K562 (cell line): ENCODE measurements around the gene HAS3. TPM values are rescaled to one million over a fixed set of nuclear protein-coding genes. Genes with fewer than 3 reads are reported as not detected.

Source experiments
- EP400 ChIP-seq: fragments of 450-650 bp; IDR thresholded peaks from 2 replicates; pipeline ENCODE4 v1.6.1; 2017; ENCODE audit warnings: antibody characterized with exemption, mild to moderate bottlenecking, moderate library complexity
- FOXK2 ChIP-seq, 2 experiments: fragments of 450-650 bp; IDR thresholded peaks in 1 of 2; conservative IDR thresholded peaks in 1 of 2; 2 replicates each; pipeline ENCODE4 v1.6.1; 2016; ENCODE audit warnings: low read depth in 2 of 2, mild to moderate bottlenecking in 1 of 2
- KAT2B ChIP-seq: IDR thresholded peaks from one replicate; pipeline ENCODE4 v1.6.1; 2012; ENCODE audit warnings: low read depth, mild to moderate bottlenecking, control low read depth, inconsistent platforms, low read length, moderate library complexity
- NFE2L1 ChIP-seq: fragments of 450-650 bp; IDR thresholded peaks from 2 replicates; pipeline ENCODE4 v1.6.1; 2016; ENCODE audit warnings: missing genetic modification characterization, low read depth, mild to moderate bottlenecking, missing compliant biosample characterization, moderate library complexity, borderline replicate concordance
- NR0B1 ChIP-seq: fragments of 450-650 bp; IDR thresholded peaks from one replicate; pipeline ENCODE4 v1.6.1; 2018; ENCODE audit warnings: mild to moderate bottlenecking, moderate library complexity; ENCODE audit not compliant: partially characterized antibody
- REST ChIP-seq, 2 experiments: fragments of 450-650 bp; formaldehyde crosslinking in 1 of 2; IDR thresholded peaks; 2 replicates each; pipeline versions ENCODE4 v1.4.0 to v1.6.1; 2014 to 2020; ENCODE audit warnings: mild to moderate bottlenecking in 2 of 2, borderline replicate concordance in 1 of 2, low read depth in 1 of 2
- USF2 ChIP-seq: sonication (generic); formaldehyde crosslinking; IDR thresholded peaks from 2 replicates; pipeline ENCODE4 v1.5.0; 2020; ENCODE audit warnings: missing genetic modification reagents
- ZBED1 ChIP-seq: IDR thresholded peaks from 2 replicates; pipeline ENCODE4 v1.6.1; 2014
- ZNF174 ChIP-seq: fragments of 250-450 bp; sonication (Bioruptor Pico); IDR thresholded peaks from 2 replicates; pipeline ENCODE4 v1.4.0; 2020; ENCODE audit warnings: mild to moderate bottlenecking
- ZNF282 ChIP-seq: sonication (generic); formaldehyde crosslinking; IDR thresholded peaks from 2 replicates; pipeline ENCODE4 v1.8.1; 2023; ENCODE audit warnings: missing genetic modification reagents
- polyA plus RNA-seq, 8 experiments: library from polyadenylated mRNA; depleted of rRNA in 4 of 8; stranded (reverse) in 5 of 8; unstranded in 3 of 8; fragments of >200 nt; fragmentation: Nextera tagmentation in 2 of 8; fragmentation: Illumina TruSeq in 1 of 8; extraction: Ambion mirVana in 2 of 8; extraction: Trizol in 1 of 8; gene quantifications; 2 replicates each; pipeline versions ENCODE4 v1.2.1 to v1.2.3, GENCODE V29; 2011 to 2014; ENCODE audit warnings: inconsistent platforms in 1 of 8, missing spikeins in 1 of 8
- total RNA-seq, 7 experiments: library from RNA; depleted of rRNA in 6 of 7; stranded (reverse); fragments of >200 nt in 6 of 7; fragmentation: Illumina TruSeq in 2 of 7; extraction: Trizol in 2 of 7; gene quantifications; 2 replicates each; pipeline versions ENCODE4 v1.2.1 to v1.2.3, GENCODE V29; 2011 to 2021; ENCODE audit warnings: low replicate concordance in 1 of 7
- TF ChIP-seq, protein P1 (sequence below), 3 experiments: fragments of 200-800 bp in 1 of 3; fragments of 250-450 bp in 1 of 3; fragments of 450-650 bp in 1 of 3; sonication (Bioruptor Pico) in 1 of 3; sonication (Bioruptor generic) in 1 of 3; formaldehyde crosslinking in 1 of 3; IDR thresholded peaks; 2 replicates each; pipeline versions ENCODE4 v1.6.1 to v1.8.0; 2016 to 2022; ENCODE audit warnings: mild to moderate bottlenecking in 2 of 3, missing genetic modification characterization in 2 of 3, missing compliant biosample characterization in 1 of 3, moderate library complexity in 1 of 3

HAS3 gene
- total and polyA plus RNA-seq, 9 of the 15 experiments (the other 6 are each of a cell fraction or from before 2014, with no cell fraction given) = 0.04 to 0.33 (median 0.13) TPM; not detected in 1

DNA sequence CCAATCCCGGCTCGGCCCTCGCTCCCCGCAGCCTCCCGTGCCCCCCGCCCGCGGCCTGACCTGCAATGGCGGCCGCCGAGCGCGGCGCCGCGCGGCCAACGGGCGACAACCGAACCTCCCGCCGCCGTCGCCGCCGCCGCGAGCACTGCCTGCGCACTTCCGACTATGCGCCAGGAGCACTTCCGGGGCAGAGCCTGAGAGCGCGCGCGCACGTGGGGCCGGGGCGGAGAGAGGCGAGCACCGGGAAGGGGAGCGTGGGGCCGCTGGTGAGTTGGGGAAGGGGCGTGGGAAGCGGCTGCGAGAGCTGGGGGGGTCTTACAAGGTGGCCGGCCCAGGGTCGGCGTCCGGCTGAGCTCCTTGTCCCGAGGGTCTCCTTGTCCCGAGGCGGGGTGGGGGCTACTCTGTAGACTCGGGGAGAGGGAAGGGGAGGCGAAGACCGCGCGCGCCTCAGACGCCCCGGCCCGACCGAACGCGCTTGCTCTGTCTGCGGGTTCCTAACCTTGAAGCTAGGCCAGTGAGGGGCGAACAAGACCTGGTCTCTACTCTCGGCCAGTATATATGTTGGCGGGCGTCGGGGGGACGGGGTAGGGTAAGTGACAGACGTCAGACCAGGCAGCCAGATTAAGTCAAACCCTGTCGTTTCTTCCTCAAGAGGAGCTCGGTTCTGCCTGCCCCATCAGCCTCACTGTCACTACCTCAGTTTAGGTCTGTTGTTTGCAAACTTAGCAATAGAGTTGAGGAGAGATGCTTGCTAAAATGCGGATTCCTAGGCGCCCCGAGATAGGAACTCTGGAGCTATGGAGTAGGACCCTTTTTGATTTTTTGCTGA, 27.2 kb downstream of the HAS3 start, which contains the start of the genes CHTF8 and UTP4 (continued):
- no peak for TF ChIP-seq NR0B1
- 0 out of 4 replicates have a peak, but pooled peaks of 1 of the 2 experiments have one; percentile 14 for TF ChIP-seq FOXK2 (conservative IDR thresholded peaks at IDR 0.05 in 1 of 2, IDR thresholded peaks at IDR 0.05 in 1 of 2; ENCODE audit: low read depth in 2 of 2)
- no peak for TF ChIP-seq KAT2B
- TF ChIP-seq REST (IDR thresholded peaks at IDR 0.05; ENCODE audit: borderline replicate concordance) = no peak
- TF ChIP-seq REST (CRISPR knock-in tag; IDR thresholded peaks at IDR 0.05; ENCODE audit: low read depth) = 0 out of 2 replicates have a peak, but pooled peaks have one; percentile 20
- no peak for TF ChIP-seq ZBED1
- TF ChIP-seq USF2 (CRISPR knock-in tag) = peak; percentile 76
- no peak for TF ChIP-seq ZNF174 (CRISPR knock-in tag)
- TF ChIP-seq, protein P1, sequence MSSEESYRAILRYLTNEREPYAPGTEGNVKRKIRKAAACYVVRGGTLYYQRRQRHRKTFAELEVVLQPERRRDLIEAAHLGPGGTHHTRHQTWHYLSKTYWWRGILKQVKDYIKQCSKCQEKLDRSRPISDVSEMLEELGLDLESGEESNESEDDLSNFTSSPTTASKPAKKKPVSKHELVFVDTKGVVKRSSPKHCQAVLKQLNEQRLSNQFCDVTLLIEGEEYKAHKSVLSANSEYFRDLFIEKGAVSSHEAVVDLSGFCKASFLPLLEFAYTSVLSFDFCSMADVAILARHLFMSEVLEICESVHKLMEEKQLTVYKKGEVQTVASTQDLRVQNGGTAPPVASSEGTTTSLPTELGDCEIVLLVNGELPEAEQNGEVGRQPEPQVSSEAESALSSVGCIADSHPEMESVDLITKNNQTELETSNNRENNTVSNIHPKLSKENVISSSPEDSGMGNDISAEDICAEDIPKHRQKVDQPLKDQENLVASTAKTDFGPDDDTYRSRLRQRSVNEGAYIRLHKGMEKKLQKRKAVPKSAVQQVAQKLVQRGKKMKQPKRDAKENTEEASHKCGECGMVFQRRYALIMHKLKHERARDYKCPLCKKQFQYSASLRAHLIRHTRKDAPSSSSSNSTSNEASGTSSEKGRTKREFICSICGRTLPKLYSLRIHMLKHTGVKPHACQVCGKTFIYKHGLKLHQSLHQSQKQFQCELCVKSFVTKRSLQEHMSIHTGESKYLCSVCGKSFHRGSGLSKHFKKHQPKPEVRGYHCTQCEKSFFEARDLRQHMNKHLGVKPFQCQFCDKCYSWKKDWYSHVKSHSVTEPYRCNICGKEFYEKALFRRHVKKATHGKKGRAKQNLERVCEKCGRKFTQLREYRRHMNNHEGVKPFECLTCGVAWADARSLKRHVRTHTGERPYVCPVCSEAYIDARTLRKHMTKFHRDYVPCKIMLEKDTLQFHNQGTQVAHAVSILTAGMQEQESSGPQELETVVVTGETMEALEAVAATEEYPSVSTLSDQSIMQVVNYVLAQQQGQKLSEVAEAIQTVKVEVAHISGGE (CRISPR knock-in tag; IDR thresholded peaks at IDR 0.05) = peak; percentile 51 to 88 (median 56); a peak in 3 of 6 replicates
- TF ChIP-seq ZNF282 = 0 out of 2 replicates have a peak, but pooled peaks have one; percentile 23
- TF ChIP-seq NFE2L1 (tag) = no peak
- TF ChIP-seq EP400 = peak; percentile 96
